GM15510 (cell line): ENCODE data around the gene EPC2.

Source experiments
- POLR2A ChIP-seq: IDR thresholded peaks from 3 replicates; pipeline ENCODE4 v1.6.1; 2011; ENCODE audit warnings: borderline replicate concordance; ENCODE audit not compliant: insufficient read length; ENCODE audit errors: extremely low read depth

The EPC2 gene

GRCh38 chr2:148742373-148742772 lies 97.8 kb downstream of the EPC2 start:
- TF ChIP-seq POLR2A = no peak

GRCh38 chr2:148745151-148745851 lies 100.8 kb downstream of the EPC2 start:
- TF ChIP-seq POLR2A = no peak

- TF ChIP-seq POLR2A = no peak
Observed at GRCh38 chr2:148746973-148747372, 102.4 kb downstream of the EPC2 start.

- no peak for TF ChIP-seq POLR2A
Observed at GRCh38 chr2:148751907-148752306, 107.4 kb downstream of the EPC2 start.

- no peak for TF ChIP-seq POLR2A
Observed at GRCh38 chr2:148752977-148753376, 108.4 kb downstream of the EPC2 start.

- TF ChIP-seq POLR2A = no peak
Observed at GRCh38 chr2:148754864-148755263, 110.3 kb downstream of the EPC2 start.

- no peak for TF ChIP-seq POLR2A
Observed at GRCh38 chr2:148756292-148756975, 111.9 kb downstream of the EPC2 start.

GRCh38 chr2:148764815-148765214 lies 120.3 kb downstream of the EPC2 start:
- no peak for TF ChIP-seq POLR2A

- no peak for TF ChIP-seq POLR2A
Observed at GRCh38 chr2:148770047-148770446, 125.5 kb downstream of the EPC2 start.

- TF ChIP-seq POLR2A = no peak
Observed at GRCh38 chr2:148781544-148781943, 137.0 kb downstream of the EPC2 start.

GRCh38 chr2:148789059-148789458 lies 144.5 kb downstream of the EPC2 start:
- no peak for TF ChIP-seq POLR2A

- no peak for TF ChIP-seq POLR2A
Observed at GRCh38 chr2:148794558-148794957, 150.0 kb downstream of the EPC2 start.

- TF ChIP-seq POLR2A = no peak
Observed at GRCh38 chr2:148796735-148797512, 152.4 kb downstream of the EPC2 start.

GRCh38 chr2:148802448-148803220 lies 158.1 kb downstream of the EPC2 start:
- no peak for TF ChIP-seq POLR2A

- TF ChIP-seq POLR2A = no peak
Observed at GRCh38 chr2:148810081-148810480, 165.5 kb downstream of the EPC2 start.
